Activated naive CD4-positive, alpha-beta T cell treated with anti-CD3 and anti-CD28 coated beads, Interleukin-2, amount 50 U/mL, for 16 hours (primary cell): ENCODE data around the gene POLR2H.

Experiments
- DNase-seq: peaks from one replicate; pipeline ENCODE4 v3.0.0-alpha.2; 2020

POLR2H gene

GRCh38 chr3:184353546-184353941 lies 8.0 kb upstream of the POLR2H start:
- DNase-seq: no peak

- DNase-seq: peak; percentile 70
Measured at GRCh38 chr3:184354121-184354728, 7.3 kb upstream of the POLR2H start.

GRCh38 chr3:184354754-184355153 lies 6.8 kb upstream of the POLR2H start:
- DNase-seq: no peak

DNA sequence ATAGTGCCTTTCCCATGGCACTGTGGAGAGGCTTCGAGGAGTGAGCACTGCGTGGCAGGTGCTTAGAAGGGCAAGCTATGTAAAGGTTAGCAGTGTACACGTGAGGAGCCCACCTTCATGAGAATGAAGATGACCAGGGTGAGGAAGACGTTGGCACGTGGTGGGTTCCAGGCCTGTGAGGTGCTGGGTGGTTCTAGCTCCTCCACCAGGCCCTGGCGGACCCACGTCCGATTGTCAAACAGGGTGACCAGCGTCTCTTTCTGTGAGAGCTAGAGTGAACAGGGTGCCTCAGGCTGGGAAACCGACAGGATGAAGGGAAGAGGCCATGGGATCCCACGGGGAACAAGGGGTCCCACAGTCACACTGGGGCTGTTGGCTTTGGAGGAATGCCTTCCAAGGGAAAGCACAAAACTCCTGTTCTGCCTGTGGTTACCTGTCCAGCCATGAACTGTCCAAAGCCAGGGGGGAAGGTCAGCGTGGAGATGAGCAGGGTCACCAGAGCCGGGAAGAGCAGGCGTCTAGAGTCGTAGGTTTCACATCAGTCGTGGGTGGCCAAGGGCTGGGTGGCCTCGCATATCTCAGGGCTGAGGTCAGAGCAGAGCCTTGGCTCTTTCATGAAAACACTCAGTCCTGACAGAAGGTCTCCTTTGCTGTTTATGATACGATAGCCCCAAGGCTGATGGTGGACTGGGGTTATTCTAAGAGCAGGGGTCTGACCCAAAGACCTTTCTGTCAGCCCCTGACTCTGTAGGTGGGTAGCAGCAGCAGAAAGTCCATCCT lies 6.1 kb upstream of the POLR2H start:
- DNase-seq: no peak

- no peak for DNase-seq
Measured at GRCh38 chr3:184357248-184358123, 4.0 kb upstream of the POLR2H start.

- no peak for DNase-seq
Measured at GRCh38 chr3:184358124-184358767, 3.3 kb upstream of the POLR2H start.

- no peak for DNase-seq
Measured at GRCh38 chr3:184358921-184359350, 2.6 kb upstream of the POLR2H start.

DNA sequence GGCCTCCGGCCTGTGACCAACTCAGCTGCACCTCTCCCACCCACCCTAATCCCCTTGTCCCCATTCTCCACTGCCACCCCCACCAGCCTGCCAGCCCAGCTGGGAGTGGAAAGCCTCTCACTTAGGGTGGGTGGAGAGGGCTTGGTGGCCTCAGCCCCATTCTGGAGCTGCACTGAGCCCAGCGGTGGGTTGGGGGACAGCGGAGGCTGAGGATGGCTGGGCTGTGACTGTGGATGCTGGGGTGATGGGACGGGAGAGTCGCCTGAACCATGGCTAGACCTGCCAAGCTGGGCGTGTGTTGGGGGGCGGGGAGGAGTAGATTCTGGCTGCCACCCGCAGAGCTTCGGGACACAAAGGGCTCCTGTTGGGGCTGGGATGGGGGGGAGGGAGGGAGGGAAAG lies 1.9 kb upstream of the POLR2H start:
- no peak for DNase-seq

- DNase-seq: no peak
Measured at GRCh38 chr3:184360070-184360928, 1.2 kb upstream of the POLR2H start.

- DNase-seq: no peak
Measured at GRCh38 chr3:184360929-184361531, 480 bp upstream of the POLR2H start.

- peak; percentile 52 for DNase-seq
Measured at GRCh38 chr3:184361932-184362667, 590 bp downstream of the POLR2H start.

GRCh38 chr3:184362668-184363546 lies 1.4 kb downstream of the POLR2H start:
- DNase-seq: peak; percentile 90

DNA sequence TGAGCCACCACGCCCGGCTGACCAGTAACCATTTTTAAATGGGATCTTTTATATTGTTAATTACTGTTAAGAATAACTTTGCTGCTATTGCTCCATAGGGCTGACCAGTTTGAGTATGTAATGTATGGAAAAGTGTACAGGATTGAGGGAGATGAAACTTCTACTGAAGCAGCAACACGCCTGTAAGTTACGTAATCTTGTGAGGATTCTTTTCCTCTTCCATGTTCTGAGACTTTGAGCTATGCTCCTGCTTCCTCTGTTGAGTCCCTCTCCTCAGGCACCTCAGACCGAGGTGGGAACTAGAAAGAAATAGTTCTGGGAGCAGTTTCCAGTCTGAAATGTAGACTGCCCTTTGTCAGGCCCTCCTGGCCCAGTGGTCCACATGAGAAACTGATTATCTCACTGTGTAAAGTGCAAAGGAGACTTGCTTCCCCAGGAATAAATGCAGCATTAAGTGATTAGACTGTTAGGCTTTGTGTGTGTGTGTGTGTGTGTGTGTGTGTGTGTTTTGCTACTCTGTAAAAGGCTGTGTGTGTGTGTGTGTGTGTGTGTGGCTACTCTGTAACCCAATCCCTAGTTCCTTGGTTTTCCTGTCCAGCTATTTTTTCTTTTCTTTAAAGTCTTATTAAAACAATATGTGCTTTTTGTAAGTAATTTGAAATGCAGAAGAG lies 5.2 kb downstream of the POLR2H start:
- DNase-seq: no peak

GRCh38 chr3:184368116-184368515 lies 6.6 kb downstream of the POLR2H start:
- no peak for DNase-seq

DNA sequence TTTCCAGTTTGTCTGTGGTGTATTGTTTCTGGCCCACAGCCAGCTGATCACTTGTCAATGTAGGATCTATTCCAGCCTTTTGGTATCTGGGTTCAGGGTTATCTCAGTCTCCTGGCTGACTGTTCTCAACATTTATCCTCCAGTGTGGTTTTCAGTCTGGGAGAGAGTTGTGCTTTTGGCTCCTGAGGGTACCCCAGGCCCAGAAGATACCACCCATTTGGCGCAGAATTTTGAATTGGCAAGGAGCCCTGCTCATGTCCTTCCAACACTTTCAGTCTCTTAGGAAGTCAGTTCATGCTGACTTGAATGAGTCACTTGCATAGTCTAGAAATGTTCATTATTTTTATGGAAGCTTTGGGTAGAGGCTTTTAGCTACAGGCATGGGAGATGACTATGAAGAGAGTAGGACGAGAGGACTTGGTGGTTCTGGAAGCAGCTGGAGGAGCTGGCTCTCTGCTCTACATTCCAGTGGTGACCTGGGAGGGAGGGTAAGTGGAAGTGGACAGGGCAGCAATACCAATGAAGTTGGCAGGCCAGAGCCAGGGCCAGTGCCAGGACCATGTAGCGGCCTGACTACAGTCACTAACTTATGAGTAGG lies 7.2 kb downstream of the POLR2H start:
- DNase-seq: no peak

- peak; percentile 62 for DNase-seq
Measured at GRCh38 chr3:184371570-184372018, 10.1 kb downstream of the POLR2H start.

- no peak for DNase-seq
Measured at GRCh38 chr3:184372296-184372821, 10.8 kb downstream of the POLR2H start.

DNA sequence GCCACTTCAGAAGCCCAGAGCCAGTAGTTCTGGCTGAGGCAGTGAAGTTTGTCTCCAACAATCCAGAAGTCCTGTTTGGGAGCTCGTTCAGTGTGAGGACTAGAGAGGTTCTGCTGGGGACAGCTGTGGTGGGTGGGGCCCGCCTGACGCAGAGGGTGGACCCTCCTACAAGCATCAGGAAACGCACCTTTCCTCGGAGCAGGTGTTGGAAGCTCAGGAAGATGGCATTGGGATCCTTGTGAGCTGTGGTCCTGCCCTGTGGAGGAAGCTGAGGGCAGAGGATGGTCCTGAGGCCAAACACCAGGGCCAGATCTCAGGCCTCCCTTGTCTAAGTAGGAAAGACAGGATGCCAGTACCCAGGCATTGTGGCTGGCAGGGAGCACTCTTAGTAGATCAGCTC lies 11.4 kb downstream of the POLR2H start:
- no peak for DNase-seq
